NCI-H1048 (cell line): Measurements from ENCODE around the gene C20orf173.
"Not testable (repeated sequence)": the region's sequence is repeated elsewhere in the genome, so short reads cannot be mapped to it uniquely, and the experiment has no call there.

Experiments
- DNase-seq: peaks from one replicate; lab custom pipeline; 2025; lab: John Stamatoyannopoulos, UW

C20orf173 gene

GRCh38 chr20:35529552-35529951 is at the start of gene C20orf173:
C20orf173 (minus strand) TSS chr20:35529652; CDS start chr20:35529373, 279 bp downstream.
- DNase-seq, result no peak

- no peak for DNase-seq
Measured at GRCh38 chr20:35579196-35579595, 49.7 kb upstream of the C20orf173 start.

- no peak for DNase-seq
Measured at GRCh38 chr20:35578469-35578868, 49.0 kb upstream of the C20orf173 start.

GRCh38 chr20:35576816-35577215 is 47.4 kb upstream of the C20orf173 start:
- no peak for DNase-seq

- DNase-seq, result no peak
Measured at GRCh38 chr20:35575958-35576357, 46.5 kb upstream of the C20orf173 start.

- DNase-seq, result no peak
Measured at GRCh38 chr20:35572838-35573237, 43.4 kb upstream of the C20orf173 start.

GRCh38 chr20:35571555-35571954 is 42.1 kb upstream of the C20orf173 start:
- no peak for DNase-seq

- no peak for DNase-seq
Measured at GRCh38 chr20:35568645-35569044, 39.2 kb upstream of the C20orf173 start.

- DNase-seq, result no peak
Measured at GRCh38 chr20:35564905-35565304, 35.5 kb upstream of the C20orf173 start.

- DNase-seq, result no peak
Measured at GRCh38 chr20:35563834-35564233, 34.4 kb upstream of the C20orf173 start.

- DNase-seq, result no peak
Measured at GRCh38 chr20:35562541-35563110, 33.2 kb upstream of the C20orf173 start.

- DNase-seq, result no peak
Measured at GRCh38 chr20:35561671-35562070, 32.2 kb upstream of the C20orf173 start.

- no peak for DNase-seq
Measured at GRCh38 chr20:35561268-35561667, 31.8 kb upstream of the C20orf173 start.

GRCh38 chr20:35560541-35560940 is 31.1 kb upstream of the C20orf173 start:
- DNase-seq, result no peak

- no peak for DNase-seq
Measured at GRCh38 chr20:35560105-35560511, 30.7 kb upstream of the C20orf173 start.

- DNase-seq, result no peak
Measured at GRCh38 chr20:35559042-35559693, 29.7 kb upstream of the C20orf173 start.

- DNase-seq, result no peak
Measured at GRCh38 chr20:35558451-35558850, 29.0 kb upstream of the C20orf173 start.

GRCh38 chr20:35556871-35557270 is 27.4 kb upstream of the C20orf173 start:
- DNase-seq, result no peak

GRCh38 chr20:35555951-35556645 is 26.6 kb upstream of the C20orf173 start:
- DNase-seq, result no peak

GRCh38 chr20:35555461-35555860 is 26.0 kb upstream of the C20orf173 start:
- DNase-seq, result not testable (repeated sequence)

GRCh38 chr20:35552914-35553313 is 23.5 kb upstream of the C20orf173 start:
- no peak for DNase-seq

- DNase-seq, result no peak
Measured at GRCh38 chr20:35551503-35551902, 22.1 kb upstream of the C20orf173 start.

- DNase-seq, result no peak
Measured at GRCh38 chr20:35547329-35547728, 17.9 kb upstream of the C20orf173 start.
